WTC11 (cell line): Measurements from ENCODE around the gene GALNT4. TPM values are rescaled to one million over a fixed set of nuclear protein-coding genes. Genes with fewer than 3 reads are reported as not detected.

Source experiments
- ATAC-seq: fragments of 200-7000 bp; cut with Tn5 transposase; 2 replicates; pipeline ENCODE4 v1.10.0; 2021; ENCODE audit warnings: mild to moderate bottlenecking, moderate library complexity
- CTCF ChIA-PET: fragments of 300-600 bp; sonication (Branson Sonifier 250); formaldehyde crosslinking; loops from one replicate; lab custom pipeline; 2021; ENCODE audit warnings: antibody characterized with exemption; lab: Charles Lee
- POLR2A ChIA-PET: fragments of 350-600 bp; sonication (Branson Sonifier 250); formaldehyde crosslinking; loops from one replicate; lab custom pipeline; 2021; ENCODE audit warnings: antibody characterized with exemption; lab: Charles Lee
- DNase-seq: peaks from one replicate; pipeline ENCODE4 v3.0.0; 2021; ENCODE audit warnings: low spot score
- H3K27ac Mint-ChIP-seq: 2 replicates; pipeline ENCODE4 v1.8.0; 2021; ENCODE audit warnings: mixed read lengths
- H3K27me3 Mint-ChIP-seq: 2 replicates; pipeline ENCODE4 v1.8.0; 2021; ENCODE audit warnings: low read depth, mild to moderate bottlenecking, moderate library complexity, mixed read lengths
- H3K36me3 Mint-ChIP-seq: 2 replicates; pipeline ENCODE4 v1.8.0; 2021; ENCODE audit warnings: mixed read lengths
- H3K4me1 Mint-ChIP-seq: 2 replicates; pipeline ENCODE4 v1.8.0; 2022; ENCODE audit warnings: mixed read lengths
- H3K4me3 Mint-ChIP-seq: 2 replicates; pipeline ENCODE4 v1.8.0; 2021; ENCODE audit warnings: mild to moderate bottlenecking, moderate library complexity, mixed read lengths
- H3K9me3 Mint-ChIP-seq: 2 replicates; pipeline ENCODE4 v1.8.0; 2021; ENCODE audit warnings: mixed read lengths
- ARID4B ChIP-seq: sonication (generic); formaldehyde crosslinking; IDR thresholded peaks from 2 replicates; pipeline ENCODE4 v1.8.0; 2023; ENCODE audit warnings: missing genetic modification reagents, mild to moderate bottlenecking, borderline replicate concordance
- CREB1 ChIP-seq: sonication (generic); formaldehyde crosslinking; IDR thresholded peaks from 2 replicates; pipeline ENCODE4 v1.8.0; 2023; ENCODE audit warnings: mild to moderate bottlenecking, missing genetic modification reagents
- ELF4 ChIP-seq: sonication (generic); formaldehyde crosslinking; IDR thresholded peaks from 2 replicates; pipeline ENCODE4 v1.8.1; 2022; ENCODE audit warnings: low read depth, mild to moderate bottlenecking, moderate library complexity, missing genetic modification reagents
- ERG ChIP-seq: fragments of 250-450 bp; sonication (Bioruptor Pico); IDR thresholded peaks from 2 replicates; pipeline ENCODE4 v1.8.0; 2021; ENCODE audit warnings: mild to moderate bottlenecking
- ESRRA ChIP-seq: sonication (generic); formaldehyde crosslinking; IDR thresholded peaks from 2 replicates; pipeline ENCODE4 v1.8.1; 2022; ENCODE audit warnings: mild to moderate bottlenecking, missing genetic modification reagents, borderline replicate concordance
- ETV6 ChIP-seq: sonication (generic); formaldehyde crosslinking; IDR thresholded peaks from 2 replicates; pipeline ENCODE4 v1.8.1; 2022; ENCODE audit warnings: mild to moderate bottlenecking, missing genetic modification reagents
- FOXK1 ChIP-seq: sonication (generic); formaldehyde crosslinking; IDR thresholded peaks from 2 replicates; pipeline ENCODE4 v1.8.0; 2022; ENCODE audit warnings: mild to moderate bottlenecking, moderate library complexity, missing genetic modification reagents
- IRF1 ChIP-seq: sonication (generic); formaldehyde crosslinking; IDR thresholded peaks from 2 replicates; pipeline ENCODE4 v1.8.0; 2023; ENCODE audit warnings: missing genetic modification reagents
- IRF2 ChIP-seq: sonication (generic); formaldehyde crosslinking; IDR thresholded peaks from 2 replicates; pipeline ENCODE4 v1.8.0; 2022; ENCODE audit warnings: low read depth, missing genetic modification reagents, borderline replicate concordance
- NFE2L1 ChIP-seq: sonication (generic); formaldehyde crosslinking; IDR thresholded peaks from 2 replicates; pipeline ENCODE4 v1.8.1; 2023; ENCODE audit warnings: missing genetic modification reagents
- PREB ChIP-seq: sonication (generic); formaldehyde crosslinking; IDR thresholded peaks from 2 replicates; pipeline ENCODE4 v1.8.1; 2022; ENCODE audit warnings: mild to moderate bottlenecking, missing genetic modification reagents, moderate library complexity, borderline replicate concordance
- RORB ChIP-seq: fragments of 250-450 bp; sonication (Bioruptor Pico); IDR thresholded peaks from 2 replicates; pipeline ENCODE4 v1.9.0; 2021; ENCODE audit warnings: mild to moderate bottlenecking
- SMAD4 ChIP-seq: sonication (generic); formaldehyde crosslinking; IDR thresholded peaks from 2 replicates; pipeline ENCODE4 v1.8.0; 2022; ENCODE audit warnings: mild to moderate bottlenecking, missing genetic modification reagents
- SP1 ChIP-seq: sonication (generic); formaldehyde crosslinking; conservative IDR thresholded peaks from 2 replicates; pipeline ENCODE4 v1.8.1; 2022; ENCODE audit warnings: missing genetic modification reagents
- TP53 ChIP-seq: sonication (generic); formaldehyde crosslinking; IDR thresholded peaks from 2 replicates; pipeline ENCODE4 v1.8.1; 2023; ENCODE audit warnings: mild to moderate bottlenecking, missing genetic modification reagents
- USF1 ChIP-seq: sonication (generic); formaldehyde crosslinking; IDR thresholded peaks from 2 replicates; pipeline ENCODE4 v1.8.0; 2022; ENCODE audit warnings: mild to moderate bottlenecking, missing genetic modification reagents
- USF2 ChIP-seq: sonication (generic); formaldehyde crosslinking; IDR thresholded peaks from 2 replicates; pipeline ENCODE4 v1.8.1; 2023; ENCODE audit warnings: mild to moderate bottlenecking, missing genetic modification reagents, moderate library complexity
- ZBTB43 ChIP-seq: sonication (generic); formaldehyde crosslinking; IDR thresholded peaks from 2 replicates; pipeline ENCODE4 v1.8.1; 2023; ENCODE audit warnings: mild to moderate bottlenecking, missing genetic modification reagents
- ZSCAN18 ChIP-seq: fragments of 250-450 bp; sonication (Bioruptor Pico); IDR thresholded peaks from 2 replicates; pipeline ENCODE4 v2.1.2; 2022; ENCODE audit warnings: mild to moderate bottlenecking, moderate library complexity
- total RNA-seq: library from RNA; stranded (reverse); gene quantifications from 3 replicates; pipeline ENCODE4 v1.2.3, GENCODE V29; 2021

GALNT4 gene
- total RNA-seq, 1 experiment from 2014 or later: 3.9 TPM

GRCh38 chr12:89528434-89528833 is 3.8 kb upstream of the GALNT4 start (continued):
- TF ChIP-seq SMAD4 (CRISPR knock-in tag): no peak
- TF ChIP-seq IRF1 (CRISPR knock-in tag): no peak
- TF ChIP-seq ELF4 (CRISPR knock-in tag): no peak
- no peak for TF ChIP-seq ESRRA (CRISPR knock-in tag)
- TF ChIP-seq USF1 (CRISPR knock-in tag): no peak
- no peak for TF ChIP-seq RORB (CRISPR knock-in tag)
- no peak for TF ChIP-seq ETV6 (CRISPR knock-in tag)
- no peak for TF ChIP-seq ERG (CRISPR knock-in tag)
- TF ChIP-seq IRF2: no peak
- TF ChIP-seq TP53 (CRISPR knock-in tag): no peak
- TF ChIP-seq SP1 (CRISPR knock-in tag): no peak
- TF ChIP-seq, all 79 proteins: peak for 0

GRCh38 chr12:89525824-89526770 is 1.5 kb upstream of the GALNT4 start, which contains the start of gene POC1B:
POC1B (minus strand) TSS chr12:89526047; CDS start chr12:89525895, 152 bp downstream.
- CTCF ChIA-PET: interaction anchor here (0.8 to 2.5 kb wide), 5 partner anchors 64 to 946 kb away, joined by 3 to 11 read pairs (median 5); partner anchors contain the start of genes DUSP6 and KITLG
- H3K27me3 Mint-ChIP-seq: no peaks in the 10 kb centered on the region
- H3K9me3 Mint-ChIP-seq: no peaks in the 10 kb centered on the region
- ATAC-seq (peak; percentile 81), DNase-seq (peak; percentile 86)
- peak within 1 kb of the TSS; percentile 99 for H3K4me3 Mint-ChIP-seq
- peak within 1 kb of the TSS; percentile 97 for H3K27ac Mint-ChIP-seq
- H3K36me3 Mint-ChIP-seq: peaks cover 13% of the 10 kb centered on the region
- peaks cover 23% of the 10 kb centered on the region for H3K4me1 Mint-ChIP-seq
- POLR2A ChIA-PET: interaction anchor here (0.9 to 1.5 kb wide), 3 partner anchors 55 to 172 kb away, joined by 3 to 4 read pairs (median 3); no protein-coding TSS in a partner anchor
- no peak for TF ChIP-seq PREB (CRISPR knock-in tag)
- TF ChIP-seq CREB1 (CRISPR knock-in tag): peak; percentile 59; the same call in 1 of the 2 replicates
- TF ChIP-seq ETV6 (CRISPR knock-in tag): 0 out of 2 replicates have a peak, but pooled peaks have one; percentile 55
- TF ChIP-seq ZBTB43 (CRISPR knock-in tag): peak; percentile 86
- TF ChIP-seq NFE2L1 (CRISPR knock-in tag): peak; percentile 64; the same call in 1 of the 2 replicates
- peak; percentile 53; the same call in 1 of the 2 replicates for TF ChIP-seq SP1 (CRISPR knock-in tag)
- peak; percentile 94 for TF ChIP-seq FOXK1
- TF ChIP-seq ARID4B (CRISPR knock-in tag): 0 out of 2 replicates have a peak, but pooled peaks have one; percentile 32
- TF ChIP-seq USF1 (CRISPR knock-in tag): peak; percentile 53; the same call in 1 of the 2 replicates
- TF ChIP-seq ZSCAN18 (CRISPR knock-in tag): no peak
- TF ChIP-seq USF2 (CRISPR knock-in tag): peak; percentile 27; the same call in 1 of the 2 replicates
